Trophoblast cell (in vitro differentiated cells and primary cell): ENCODE results near the gene DCAF5.

Source experiments
- DNase-seq, 2 donors: peaks; one replicate each; pipeline ENCODE4 v3.0.0-alpha.2; 2016
- H2AFZ ChIP-seq: 2 replicates; pipeline ENCODE4 v1.6.1; 2013; ENCODE audit warnings: low read length, moderate library complexity, mild to moderate bottlenecking; ENCODE audit not compliant: insufficient read depth, poor library complexity
- H2AK5ac ChIP-seq: 2 replicates; pipeline ENCODE4 v1.6.1; 2013; ENCODE audit warnings: mild to moderate bottlenecking, low read length
- H2BK120ac ChIP-seq: 2 replicates; pipeline ENCODE4 v1.6.1; 2013; ENCODE audit warnings: low read length, mild to moderate bottlenecking, moderate library complexity; ENCODE audit not compliant: insufficient read depth, poor library complexity
- H2BK12ac ChIP-seq: 2 replicates; pipeline ENCODE4 v1.6.1; 2013; ENCODE audit warnings: mild to moderate bottlenecking, low read length, moderate library complexity
- H2BK5ac ChIP-seq: 2 replicates; pipeline ENCODE4 v1.6.1; 2013; ENCODE audit warnings: low read length, low read depth, moderate library complexity, mild to moderate bottlenecking; ENCODE audit not compliant: poor library complexity
- H3K14ac ChIP-seq: 2 replicates; pipeline ENCODE4 v1.6.1; 2013; ENCODE audit warnings: mild to moderate bottlenecking, low read length
- H3K18ac ChIP-seq: 2 replicates; pipeline ENCODE4 v1.6.1; 2013; ENCODE audit warnings: mild to moderate bottlenecking, low read length
- H3K23ac ChIP-seq: 2 replicates; pipeline ENCODE4 v1.6.1; 2013; ENCODE audit warnings: low read length
- H3K27ac ChIP-seq: 2 replicates; pipeline ENCODE4 v1.5.1; 2013; ENCODE audit warnings: low read depth, mild to moderate bottlenecking, inconsistent platforms, low read length, moderate library complexity
- H3K27me3 ChIP-seq: 2 replicates; pipeline ENCODE4 v1.6.1; 2013; ENCODE audit warnings: inconsistent platforms, mild to moderate bottlenecking, low read length, moderate library complexity; ENCODE audit not compliant: insufficient read depth
- H3K36me3 ChIP-seq, 2 experiments: 1 replicate in 1 of 2; 2 replicates in 1 of 2; pipeline ENCODE4 v1.6.1; 2013; ENCODE audit warnings: low read length in 2 of 2, mild to moderate bottlenecking in 2 of 2, moderate library complexity in 1 of 2; ENCODE audit not compliant: insufficient read depth in 2 of 2, control insufficient read depth in 1 of 2
- H3K4ac ChIP-seq: 2 replicates; pipeline ENCODE4 v1.6.1; 2013; ENCODE audit warnings: low read depth, mild to moderate bottlenecking, low read length, moderate library complexity
- H3K4me1 ChIP-seq, 2 experiments: 1 replicate in 1 of 2; 2 replicates in 1 of 2; pipeline ENCODE4 v1.6.1; 2013; ENCODE audit warnings: low read length in 2 of 2, mild to moderate bottlenecking in 2 of 2, moderate library complexity in 1 of 2; ENCODE audit not compliant: insufficient read depth in 2 of 2, control insufficient read depth in 1 of 2
- H3K4me2 ChIP-seq: 2 replicates; pipeline ENCODE4 v1.6.1; 2013; ENCODE audit warnings: inconsistent platforms, mild to moderate bottlenecking, low read length, moderate library complexity
- H3K4me3 ChIP-seq: 2 replicates; pipeline ENCODE4 v1.5.1; 2013; ENCODE audit warnings: mild to moderate bottlenecking, low read depth, low read length, inconsistent platforms
- H3K79me1 ChIP-seq: one replicate; pipeline ENCODE4 v1.6.1; 2013; ENCODE audit warnings: low read length
- H3K79me2 ChIP-seq: 2 replicates; pipeline ENCODE4 v1.6.1; 2013; ENCODE audit warnings: low read length, mild to moderate bottlenecking; ENCODE audit not compliant: control insufficient read depth, insufficient read depth, poor library complexity
- H3K9ac ChIP-seq: 2 replicates; pipeline ENCODE4 v1.6.1; 2013; ENCODE audit warnings: mild to moderate bottlenecking, low read length
- H3K9me3 ChIP-seq: 2 replicates; pipeline ENCODE4 v1.6.1; 2013; ENCODE audit warnings: low read depth, mild to moderate bottlenecking, control low read depth, inconsistent platforms, low read length; ENCODE audit not compliant: insufficient read depth
- H4K12ac ChIP-seq: 2 replicates; pipeline ENCODE4 v1.6.1; 2013; ENCODE audit warnings: low read depth, mild to moderate bottlenecking, low read length, moderate library complexity
- H4K8ac ChIP-seq: 2 replicates; pipeline ENCODE4 v1.6.1; 2013; ENCODE audit warnings: low read depth, mild to moderate bottlenecking, low read length, moderate library complexity
- H4K91ac ChIP-seq: one replicate; pipeline ENCODE4 v1.6.1; 2013; ENCODE audit warnings: low read depth, mild to moderate bottlenecking, low read length, moderate library complexity
- WGBS: extraction: QIAGEN DNeasy Blood & Tissue Kit; methylation state at CpG from one replicate; pipeline ENCODE4 v1.1.7; 2013; ENCODE audit warnings: missing lambda C conversion rate; ENCODE audit not compliant: insufficient read length, insufficient coverage; ENCODE audit errors: extremely low coverage; 5-methylcytosine and 5-hydroxymethylcytosine counted together

DCAF5 gene

GRCh38 chr14:69010648-69011047 is 142.3 kb downstream of the DCAF5 start:
- Histone ChIP-seq H3K4me2 (no peak overlapping the region), H3K36me3 (no peaks in the 10 kb centered on the region), H2BK5ac (no peak overlapping the region), H4K12ac (no peak overlapping the region), H3K79me2 (no peaks in the 10 kb centered on the region), H3K9ac (no peak overlapping the region), H4K91ac (no peak overlapping the region), H3K23ac (no peak overlapping the region), H3K27me3 (no peaks in the 10 kb centered on the region), H3K9me3 (no peaks in the 10 kb centered on the region), H3K14ac (no peak overlapping the region), H2AFZ (no peak overlapping the region), H3K4ac (no peak overlapping the region), H4K8ac (no peak overlapping the region), H3K79me1 (peaks cover 3% of the 10 kb centered on the region), H3K4me3 (no peak overlapping the region), H3K4me1 (peaks cover 2 to 6% of the 10 kb centered on the region in 2 experiments), H2BK120ac (no peak overlapping the region), H3K18ac (no peak overlapping the region), H2BK12ac (no peak overlapping the region), H3K27ac (no peak overlapping the region), H2AK5ac (no peak overlapping the region)
- no peak for DNase-seq
- WGBS, result no CpG with 5 or more reads among the region's 1 CpG

- Histone ChIP-seq H3K27me3 (no peaks in the 10 kb centered on the region), H3K79me1 (peaks cover 4% of the 10 kb centered on the region), H3K14ac (no peak overlapping the region), H3K18ac (no peak overlapping the region), H2BK120ac (no peak overlapping the region), H4K12ac (no peak overlapping the region), H3K36me3 (no peaks in the 10 kb centered on the region), H2AK5ac (no peak overlapping the region), H3K9me3 (no peaks in the 10 kb centered on the region), H3K4me3 (no peak overlapping the region), H3K23ac (no peak overlapping the region), H3K79me2 (no peaks in the 10 kb centered on the region), H3K4ac (no peak overlapping the region), H3K27ac (no peak overlapping the region), H4K91ac (no peak overlapping the region), H3K4me2 (no peak overlapping the region), H3K4me1 (peaks cover 12 to 19% of the 10 kb centered on the region in 2 experiments), H4K8ac (no peak overlapping the region), H2BK5ac (no peak overlapping the region), H2AFZ (no peak overlapping the region), H2BK12ac (peak overlapping the region; percentile 27), H3K9ac (no peak overlapping the region)
- DNase-seq, result no peak
- WGBS, result no CpG with 5 or more reads among the region's 1 CpG
These were observed 144.5 kb downstream of the DCAF5 start for GRCh38 chr14:69008421-69008884.

- H2AK5ac ChIP-seq, result no peak overlapping the region
- no peak overlapping the region for H3K4me3 ChIP-seq
- H3K23ac ChIP-seq, result no peak overlapping the region
- H2BK5ac ChIP-seq, result no peak overlapping the region
- no peaks in the 10 kb centered on the region for H3K27me3 ChIP-seq
- no peak overlapping the region for H4K8ac ChIP-seq
- no peak for DNase-seq
- H3K36me3 ChIP-seq, result no peaks in the 10 kb centered on the region
- WGBS, result no CpG with 5 or more reads among the region's 5 CpGs
- H4K91ac ChIP-seq, result no peak overlapping the region
- H3K27ac ChIP-seq, result no peak overlapping the region
- H3K18ac ChIP-seq, result no peak overlapping the region
- peak overlapping the region; percentile 34 for H2BK12ac ChIP-seq
- no peak overlapping the region for H3K9ac ChIP-seq
- H3K4me2 ChIP-seq, result no peak overlapping the region
- H2BK120ac ChIP-seq, result no peak overlapping the region
- peaks cover 6% of the 10 kb centered on the region for H3K79me1 ChIP-seq
- no peak overlapping the region for H2AFZ ChIP-seq
- no peak overlapping the region for H3K14ac ChIP-seq
- H3K4ac ChIP-seq, result no peak overlapping the region
- H3K4me1 ChIP-seq, result peaks cover 16 to 25% of the 10 kb centered on the region in 2 experiments
- H4K12ac ChIP-seq, result no peak overlapping the region
- H3K79me2 ChIP-seq, result no peaks in the 10 kb centered on the region
- H3K9me3 ChIP-seq, result no peaks in the 10 kb centered on the region
These were observed 146.6 kb downstream of the DCAF5 start for GRCh38 chr14:69006346-69006745.

- Histone ChIP-seq H2BK120ac (no peak overlapping the region), H3K4me3 (no peak overlapping the region), H3K27me3 (no peaks in the 10 kb centered on the region), H4K8ac (no peak overlapping the region), H3K9me3 (no peaks in the 10 kb centered on the region), H3K27ac (no peak overlapping the region), H3K36me3 (no peaks in the 10 kb centered on the region), H4K12ac (no peak overlapping the region), H2AK5ac (no peak overlapping the region), H4K91ac (no peak overlapping the region), H2AFZ (no peak overlapping the region), H3K4ac (no peak overlapping the region), H3K79me1 (peaks cover 6% of the 10 kb centered on the region), H3K23ac (no peak overlapping the region), H3K79me2 (no peaks in the 10 kb centered on the region), H3K9ac (no peak overlapping the region), H2BK5ac (no peak overlapping the region), H3K14ac (no peak overlapping the region), H2BK12ac (no peak overlapping the region), H3K18ac (no peak overlapping the region), H3K4me2 (no peak overlapping the region), H3K4me1 (peaks cover 20 to 30% of the 10 kb centered on the region in 2 experiments)
- peak; percentile 43 to 57 for DNase-seq
- WGBS, result no CpG with 5 or more reads among the region's 11 CpGs
These were observed 147.3 kb downstream of the DCAF5 start for GRCh38 chr14:69005432-69006148.
